HEK293 (cell line): ENCODE results near the gene CDKAL1.
A peak's percentile ranks its signal among the peaks of the same experiment; 100 is the strongest.

Source experiments
- CTCF ChIA-PET: fragments of 350-600 bp; formaldehyde crosslinking; extraction: SDS; loops from one replicate; lab custom pipeline; 2021; ENCODE audit warnings: antibody characterized with exemption; lab: Yijun Ruan, JAX
- POLR2A ChIA-PET: fragments of 300-600 bp; formaldehyde crosslinking; extraction: SDS; loops from one replicate; lab custom pipeline; 2020; ENCODE audit warnings: antibody characterized with exemption, inconsistent platforms; lab: Yijun Ruan, JAX
- H3K27ac ChIP-seq: fragments of 200-500 bp; sonication (Bioruptor generic); 2 replicates; pipeline ENCODE4 v1.5.1; 2014; ENCODE audit warnings: low read depth, low read length, control low read depth, inconsistent platforms; ENCODE audit errors: extremely low read depth
- H3K36me3 ChIP-seq, 2 experiments: fragments of 200-500 bp in 1 of 2; sonication (Bioruptor generic) in 1 of 2; 1 replicate in 1 of 2; 2 replicates in 1 of 2; pipeline ENCODE4 v1.5.1; 2014 to 2017; ENCODE audit warnings: inconsistent platforms in 2 of 2, low read length in 2 of 2; ENCODE audit not compliant: control insufficient read depth in 2 of 2, insufficient read depth in 1 of 2
- H3K4me1 ChIP-seq: fragments of 200-500 bp; sonication (Bioruptor generic); 2 replicates; pipeline ENCODE4 v1.5.1; 2014; ENCODE audit warnings: mild to moderate bottlenecking, low read length, inconsistent platforms; ENCODE audit not compliant: control insufficient read depth, insufficient read depth
- H3K4me3 ChIP-seq: 2 replicates; pipeline ENCODE4 v1.5.1; 2011; ENCODE audit warnings: low read depth, mild to moderate bottlenecking, control low read depth, low read length, moderate library complexity
- H3K9me3 ChIP-seq: fragments of 200-500 bp; sonication (Bioruptor generic); 2 replicates; pipeline ENCODE4 v1.5.1; 2014; ENCODE audit warnings: low read depth, low read length, inconsistent platforms; ENCODE audit not compliant: control insufficient read depth, insufficient read depth
- CTCF ChIP-seq: fragments of 450-650 bp; formaldehyde crosslinking; IDR thresholded peaks from 2 replicates; pipeline ENCODE4 v1.5.1; 2016; ENCODE audit warnings: missing biosample characterization, missing genetic modification characterization
- FEZF1 ChIP-seq: fragments of 450-650 bp; formaldehyde crosslinking; IDR thresholded peaks from 2 replicates; pipeline ENCODE4 v1.5.1; 2016; ENCODE audit warnings: missing biosample characterization, missing genetic modification characterization
- GLIS1 ChIP-seq: fragments of 450-650 bp; formaldehyde crosslinking; IDR thresholded peaks from 2 replicates; pipeline ENCODE4 v1.5.1; 2016; ENCODE audit warnings: missing biosample characterization, missing genetic modification characterization
- MEIS1 ChIP-seq: sonication (generic); formaldehyde crosslinking; IDR thresholded peaks from 2 replicates; pipeline ENCODE4 v1.8.1; 2022; ENCODE audit warnings: missing genetic modification reagents, mild to moderate bottlenecking, borderline replicate concordance
- PRDM1 ChIP-seq: fragments of 450-650 bp; formaldehyde crosslinking; IDR thresholded peaks from 2 replicates; pipeline ENCODE4; 2016; ENCODE audit warnings: missing biosample characterization, missing genetic modification characterization
- PRDM6 ChIP-seq: fragments of 450-650 bp; formaldehyde crosslinking; IDR thresholded peaks from 2 replicates; pipeline ENCODE4 v1.5.1; 2017; ENCODE audit warnings: missing biosample characterization, missing genetic modification characterization
- ZBTB44 ChIP-seq: fragments of 450-650 bp; IDR thresholded peaks from 2 replicates; pipeline ENCODE4 v1.5.1; 2018; ENCODE audit warnings: missing biosample characterization, mild to moderate bottlenecking, missing genetic modification characterization
- ZFP37 ChIP-seq: fragments of 450-650 bp; formaldehyde crosslinking; IDR thresholded peaks from 2 replicates; pipeline ENCODE4 v1.5.1; 2016; ENCODE audit warnings: missing biosample characterization, missing genetic modification characterization
- ZNF366 ChIP-seq: fragments of 450-650 bp; formaldehyde crosslinking; conservative IDR thresholded peaks from 2 replicates; pipeline ENCODE4 v1.5.1; 2016; ENCODE audit warnings: missing biosample characterization, missing genetic modification characterization
- ZNF518A ChIP-seq: fragments of 450-650 bp; formaldehyde crosslinking; conservative IDR thresholded peaks from 2 replicates; pipeline ENCODE4 v1.5.1; 2016; ENCODE audit warnings: low read depth, missing biosample characterization, missing genetic modification characterization
- ZNF623 ChIP-seq: fragments of 450-650 bp; formaldehyde crosslinking; IDR thresholded peaks from 2 replicates; pipeline ENCODE4 v1.5.1; 2016; ENCODE audit warnings: missing biosample characterization, missing genetic modification characterization

Gene CDKAL1

GRCh38 chr6:20998748-20999448, 464.6 kb downstream of the CDKAL1 start:
- CTCF ChIA-PET: no interaction called here

GRCh38 chr6:21000331-21000801, 466.1 kb downstream of the CDKAL1 start:
- Histone ChIP-seq H3K4me1 (0 out of 2 replicates have a peak, but pooled peaks cover 3% of the 10 kb centered on the region), H3K9me3 (no peaks in the 10 kb centered on the region; the same call in 1 of the 2 replicates), H3K27ac (no peak overlapping the region), H3K36me3 (no peaks in the 10 kb centered on the region), H3K4me3 (no peak overlapping the region)
- no peak for TF ChIP-seq ZNF518A (tag by site-specific recombination)
- no peak for TF ChIP-seq FEZF1 (tag by site-specific recombination)
- no peak for TF ChIP-seq CTCF (tag by site-specific recombination)
- POLR2A ChIA-PET: no interaction called here
- CTCF ChIA-PET: no interaction called here

More at GRCh38 chr6:20998748-20999448, 464.6 kb downstream of the CDKAL1 start:
- Histone ChIP-seq H3K27ac (no peak overlapping the region), H3K4me3 (no peak overlapping the region), H3K9me3 (no peaks in the 10 kb centered on the region; the same call in 1 of the 2 replicates), H3K36me3 (no peaks in the 10 kb centered on the region), H3K4me1 (0 out of 2 replicates have a peak, but pooled peaks cover 3% of the 10 kb centered on the region)
- POLR2A ChIA-PET: no interaction called here
- TF ChIP-seq PRDM1 (tag by site-specific recombination) (peak; percentile 63), ZNF366 (tag by site-specific recombination) (peak; percentile 56), ZFP37 (tag by site-specific recombination) (no peak), MEIS1 (CRISPR knock-in tag) (no peak), GLIS1 (tag by site-specific recombination) (no peak)

GRCh38 chr6:21001736-21002135, 467.5 kb downstream of the CDKAL1 start:
- no peak overlapping the region for H3K4me3 ChIP-seq
- H3K36me3 ChIP-seq: no peaks in the 10 kb centered on the region
- no peak overlapping the region for H3K27ac ChIP-seq
- CTCF ChIA-PET: no interaction called here
- no peaks in the 10 kb centered on the region; the same call in 1 of the 2 replicates for H3K9me3 ChIP-seq
- H3K4me1 ChIP-seq: 0 out of 2 replicates have a peak, but pooled peaks cover 3% of the 10 kb centered on the region
- no peak for TF ChIP-seq ZNF623 (tag by site-specific recombination)
- TF ChIP-seq ZBTB44 (tag by site-specific recombination): peak; percentile 70
- peak; percentile 16; the same call in 1 of the 2 replicates for TF ChIP-seq PRDM6 (tag by site-specific recombination)
- TF ChIP-seq, all 188 proteins: peak for 2
- POLR2A ChIA-PET: no interaction called here
